ENCODE results near the gene PTPRD.

GRCh38 chr9:10534850-10535249 is 78.0 kb downstream of the PTPRD start:
- TF ChIP-seq CTCF (IDR thresholded peaks at IDR 0.05) (no peak), EZH2 (IDR thresholded peaks at IDR 0.05; ENCODE audit: borderline replicate concordance, insufficient read depth, low read depth, low read length, poor library complexity, severe bottlenecking) (no peak)

Data from B cell (primary cell).